Stimulated activated CD8-positive, alpha-beta memory T cell treated with anti-CD3 and anti-CD28 coated beads, Interleukin-7, amount 100 ng/mL, for 48 hours (primary cell): ENCODE data around the gene TLR8.

ENCODE experiments used
- DNase-seq, 2 donors: peaks; one replicate each; pipeline ENCODE4 v3.0.0-alpha.2; 2020; ENCODE audit warnings: low read depth in 1 of 2; ENCODE audit errors: extremely low read depth in 1 of 2

The TLR8 gene

GRCh38 chrX:12945494-12945893 is 39.1 kb downstream of the TLR8 start:
- DNase-seq: no peak

- DNase-seq: no peak
Observed at GRCh38 chrX:12946406-12946805, 40.0 kb downstream of the TLR8 start.

- no peak for DNase-seq
Observed at GRCh38 chrX:12946838-12947544, 40.6 kb downstream of the TLR8 start.

- DNase-seq: no peak
Observed at GRCh38 chrX:12947545-12948235, 41.3 kb downstream of the TLR8 start.

GRCh38 chrX:12948495-12948894 is 42.1 kb downstream of the TLR8 start:
- no peak for DNase-seq

- DNase-seq: no peak
Observed at GRCh38 chrX:12949205-12949926, 42.9 kb downstream of the TLR8 start.

GRCh38 chrX:12949927-12950656 is 43.7 kb downstream of the TLR8 start:
- DNase-seq: peak; percentile 72 to 76

- DNase-seq: peak in 1 of 2 donors; percentile 64
Observed at GRCh38 chrX:12950851-12951594, 44.6 kb downstream of the TLR8 start.

- DNase-seq: no peak
Observed at GRCh38 chrX:12951595-12951975, 45.2 kb downstream of the TLR8 start.

GRCh38 chrX:12953420-12953819 is 47.0 kb downstream of the TLR8 start:
- DNase-seq: no peak

- no peak for DNase-seq
Observed at GRCh38 chrX:12954376-12954775, 48.0 kb downstream of the TLR8 start.

GRCh38 chrX:12954981-12955380 is 48.6 kb downstream of the TLR8 start:
- DNase-seq: no peak

- peak; percentile 63 to 71 for DNase-seq
Observed at GRCh38 chrX:12955882-12956703, 49.7 kb downstream of the TLR8 start.

GRCh38 chrX:12956704-12957534 is 50.5 kb downstream of the TLR8 start:
- DNase-seq: no peak

- no peak for DNase-seq
Observed at GRCh38 chrX:12958059-12958458, 51.6 kb downstream of the TLR8 start.

GRCh38 chrX:12958461-12958860 is 52.0 kb downstream of the TLR8 start:
- no peak for DNase-seq

- DNase-seq: no peak
Observed at GRCh38 chrX:12961196-12961718, 54.8 kb downstream of the TLR8 start.

- DNase-seq: no peak
Observed at GRCh38 chrX:12962041-12962504, 55.7 kb downstream of the TLR8 start.
